HepG2 (cell line): Measurements from ENCODE around the gene PDE4D. TPM values are rescaled to one million over a fixed set of nuclear protein-coding genes. Genes with fewer than 3 reads are reported as not detected.

Source experiments
- ATAC-seq: fragments of 200-7000 bp; cut with Tn5 transposase; 3 replicates; pipeline ENCODE4 v1.9.1; 2020; ENCODE audit warnings: mild to moderate bottlenecking, moderate library complexity
- BruUV-seq: library from RNA; stranded (reverse); fragments of 400-500 nt; replicated peaks from 2 replicates; lab custom pipeline; 2021; lab: Mats Ljungman, UMichigan
- CTCF ChIA-PET: fragments of 300-600 bp; formaldehyde crosslinking; extraction: SDS; loops from one replicate; lab custom pipeline; 2021; ENCODE audit warnings: low total read pairs, inconsistent platforms, low intra/inter-chr PET ratio; lab: Yijun Ruan, JAX
- POLR2A ChIA-PET: fragments of 350-600 bp; sonication (Branson Sonifier 250); formaldehyde crosslinking; loops from one replicate; lab custom pipeline; 2020; ENCODE audit warnings: antibody characterized with exemption, inconsistent platforms; lab: Yijun Ruan, JAX
- DNase-seq: peaks from one replicate; pipeline ENCODE4 v3.0.0-alpha.2; 2015; ENCODE audit warnings: low spot score
- FAIRE-seq: peaks from 3 replicates; lab custom pipeline; 2011; peaks lifted over from hg19 to GRCh38; lab: Jason Lieb, UNC
- H2AFZ ChIP-seq: one replicate; pipeline ENCODE4 v1.6.1; 2011; ENCODE audit warnings: low read length, inconsistent platforms
- H3K27ac ChIP-seq: fragments of 300-600 bp; 3 replicates; pipeline ENCODE4 v1.8.0; 2011; ENCODE audit warnings: mixed run types, mild to moderate bottlenecking, mixed read lengths, low read length, inconsistent platforms; ENCODE audit not compliant: insufficient read depth; ENCODE audit errors: extremely low read length
- H3K27me3 ChIP-seq, 2 experiments: fragments of 200-600 bp in 1 of 2; 2 replicates in 1 of 2; 3 replicates in 1 of 2; pipeline versions ENCODE4 v1.6.0 to v1.8.0; 2011; ENCODE audit warnings: low read length in 2 of 2, mild to moderate bottlenecking in 2 of 2, moderate library complexity in 2 of 2, inconsistent platforms in 1 of 2; ENCODE audit not compliant: insufficient read depth in 2 of 2, control insufficient read depth in 1 of 2
- H3K36me3 ChIP-seq, 2 experiments: fragments of 200-600 bp in 1 of 2; replicated peaks in 1 of 2; 2 replicates in 1 of 2; 3 replicates in 1 of 2; pipeline versions ENCODE4 v1.5.1 to v1.8.0; 2011; ENCODE audit warnings: low read length in 2 of 2, inconsistent platforms in 1 of 2; ENCODE audit not compliant: insufficient read depth in 2 of 2, control insufficient read depth in 1 of 2
- H3K4me1 ChIP-seq: 2 replicates; pipeline ENCODE4 v1.5.1; 2012; ENCODE audit warnings: low read length, inconsistent platforms; ENCODE audit not compliant: insufficient read depth
- H3K4me2 ChIP-seq: 2 replicates; pipeline ENCODE4 v1.6.0; 2011; ENCODE audit warnings: low read depth, low read length, inconsistent platforms
- H3K4me3 ChIP-seq, 3 experiments: fragments of 200-600 bp in 1 of 3; sonication (generic), shearing (Covaris generic) in 1 of 3; replicated peaks in 1 of 3; 2 replicates each; pipeline ENCODE4 v1.5.1; 2011 to 2016; ENCODE audit warnings: low read length in 3 of 3, inconsistent platforms in 2 of 3, low read depth in 2 of 3, mild to moderate bottlenecking in 2 of 3, control low read depth in 1 of 3, mixed read lengths in 1 of 3; ENCODE audit not compliant: insufficient read depth in 1 of 3
- H3K79me2 ChIP-seq: one replicate; pipeline ENCODE4 v1.6.1; 2011; ENCODE audit warnings: low read length, inconsistent platforms; ENCODE audit not compliant: insufficient read depth
- H3K9ac ChIP-seq: 2 replicates; pipeline ENCODE4 v1.6.0; 2011; ENCODE audit warnings: mild to moderate bottlenecking, low read depth, low read length, inconsistent platforms; ENCODE audit not compliant: insufficient read depth
- H3K9me3 ChIP-seq: 2 replicates; pipeline ENCODE4 v1.5.1; 2012; ENCODE audit warnings: mild to moderate bottlenecking, low read length
- H4K20me1 ChIP-seq: 2 replicates; pipeline ENCODE4 v1.6.0; 2011; ENCODE audit warnings: inconsistent platforms, mild to moderate bottlenecking, low read length, moderate library complexity; ENCODE audit not compliant: insufficient read depth
- CAMTA2 ChIP-seq: sonication (generic); formaldehyde crosslinking; IDR thresholded peaks from 2 replicates; pipeline ENCODE4 v1.4.0; 2020; ENCODE audit warnings: mild to moderate bottlenecking, missing genetic modification reagents, borderline replicate concordance
- HNF4G ChIP-seq, 2 experiments: sonication (generic) in 1 of 2; formaldehyde crosslinking in 1 of 2; IDR thresholded peaks; 2 replicates each; pipeline versions ENCODE4 v1.4.0 to v1.6.1; 2011 to 2020; ENCODE audit warnings: borderline replicate concordance in 2 of 2, low read depth in 2 of 2, mild to moderate bottlenecking in 2 of 2, low read length in 1 of 2, missing genetic modification reagents in 1 of 2, moderate library complexity in 1 of 2
- RARG ChIP-seq: sonication (generic); formaldehyde crosslinking; IDR thresholded peaks from 2 replicates; pipeline ENCODE4 v1.4.0; 2020; ENCODE audit warnings: low read depth, mild to moderate bottlenecking, missing genetic modification reagents
- RBFOX2 ChIP-seq: fragments of 200-400 bp; formaldehyde crosslinking; IDR thresholded peaks from 2 replicates; pipeline ENCODE4 v1.6.1; 2017; ENCODE audit warnings: low read depth, mild to moderate bottlenecking, low read length
- ZNF790 ChIP-seq: sonication (generic); formaldehyde crosslinking; IDR thresholded peaks from 2 replicates; pipeline ENCODE4 v1.8.0; 2022; ENCODE audit warnings: missing genetic modification reagents, mild to moderate bottlenecking, borderline replicate concordance
- ZNF879 ChIP-seq: sonication (generic); formaldehyde crosslinking; IDR thresholded peaks from 2 replicates; pipeline ENCODE4 v1.8.1; 2023; ENCODE audit warnings: missing genetic modification reagents
- WGBS: methylation state at CpG from one replicate; pipeline ENCODE4 v1.1.6; 2017; ENCODE audit warnings: low lambda C conversion rate; 5-methylcytosine and 5-hydroxymethylcytosine counted together
- in situ Hi-C: cut with HindIII; loops from 2 replicates; pipeline ENCODE4 v1.10.0; 2017; ENCODE audit warnings: low pct_unique_long_range_greater_than_20kb; ENCODE audit not compliant: extremely low pct_ligation_motif_present
- intact Hi-C: fragments of 100-400 bp; cut with micrococcal nuclease; formaldehyde crosslinking; loops from one replicate; pipeline ENCODE4 v1.10.0; 2022; ENCODE audit not compliant: unreplicated experiment
- polyA plus RNA-seq, 8 experiments: library from polyadenylated mRNA; depleted of rRNA in 3 of 8; stranded (reverse) in 7 of 8; unstranded in 1 of 8; fragments of >200 nt; fragmentation: Illumina TruSeq in 4 of 8; extraction: Trizol in 4 of 8; gene quantifications; 2 replicates each; pipeline versions ENCODE4 v1.2.1 to v1.2.3, GENCODE V29; 2011 to 2016; ENCODE audit warnings: low read depth in 4 of 8, missing spikeins in 1 of 8, mixed read lengths in 1 of 8; ENCODE audit not compliant: insufficient read depth in 1 of 8
- total RNA-seq, 5 experiments: library from RNA; depleted of rRNA; stranded (reverse); fragments of >200 nt; fragmentation: Illumina TruSeq; extraction: Trizol; gene quantifications; 2 replicates each; pipeline ENCODE4 v1.2.3, GENCODE V29; 2016; ENCODE audit warnings: low read depth in 1 of 5
- TF ChIP-seq, protein P1 (sequence below): IDR thresholded peaks from 2 replicates; pipeline ENCODE4 v1.6.1; 2016
- TF ChIP-seq, protein P2 (sequence below): sonication (generic); formaldehyde crosslinking; IDR thresholded peaks from 2 replicates; pipeline ENCODE4 v1.5.0; 2020; ENCODE audit warnings: mild to moderate bottlenecking, missing genetic modification reagents, moderate library complexity
- TF ChIP-seq, protein P3 (sequence below), 2 experiments: fragments of 450-650 bp in 1 of 2; sonication (generic) in 1 of 2; formaldehyde crosslinking in 1 of 2; IDR thresholded peaks; 2 replicates each; pipeline versions ENCODE4 v1.6.1 to v1.8.0; 2016 to 2022; ENCODE audit warnings: antibody characterized with exemption in 1 of 2, mild to moderate bottlenecking in 1 of 2, missing genetic modification reagents in 1 of 2

PDE4D gene
- total and polyA plus RNA-seq, 2 of the 13 experiments (the other 11 are each of a cell fraction or from before 2014, with no cell fraction given) = 7.0 to 12.2 TPM

DNA sequence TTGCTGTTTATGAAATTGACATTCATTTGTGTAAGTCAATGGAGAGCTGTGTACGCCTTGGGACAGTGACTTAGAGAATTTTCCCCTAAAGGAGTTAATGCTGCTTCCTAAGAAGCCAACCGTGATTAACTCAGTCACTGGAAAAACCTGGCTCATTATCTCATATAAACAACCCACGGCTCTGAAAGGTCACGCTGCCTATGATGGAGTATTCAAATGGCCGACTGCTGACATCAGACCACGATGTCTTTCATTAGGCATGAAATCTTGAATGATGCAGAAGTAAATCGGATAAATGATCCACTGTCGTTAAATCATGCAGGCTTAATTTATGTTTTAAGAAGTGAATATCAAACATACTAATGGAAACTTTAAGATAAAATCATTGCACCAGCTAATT, 706.9 kb downstream of the PDE4D start (continued):
- TF ChIP-seq CAMTA2 (no peak), HNF4G (IDR thresholded peaks at IDR 0.05; ENCODE audit: borderline replicate concordance, low read depth, low read length) (no peak), HNF4G (CRISPR knock-in tag; IDR thresholded peaks at IDR 0.05; ENCODE audit: borderline replicate concordance, low read depth) (no peak), ZNF879 (no peak), RARG (no peak), ZNF790 (CRISPR knock-in tag) (no peak), RBFOX2 (no peak)
- TF ChIP-seq, protein P1, sequence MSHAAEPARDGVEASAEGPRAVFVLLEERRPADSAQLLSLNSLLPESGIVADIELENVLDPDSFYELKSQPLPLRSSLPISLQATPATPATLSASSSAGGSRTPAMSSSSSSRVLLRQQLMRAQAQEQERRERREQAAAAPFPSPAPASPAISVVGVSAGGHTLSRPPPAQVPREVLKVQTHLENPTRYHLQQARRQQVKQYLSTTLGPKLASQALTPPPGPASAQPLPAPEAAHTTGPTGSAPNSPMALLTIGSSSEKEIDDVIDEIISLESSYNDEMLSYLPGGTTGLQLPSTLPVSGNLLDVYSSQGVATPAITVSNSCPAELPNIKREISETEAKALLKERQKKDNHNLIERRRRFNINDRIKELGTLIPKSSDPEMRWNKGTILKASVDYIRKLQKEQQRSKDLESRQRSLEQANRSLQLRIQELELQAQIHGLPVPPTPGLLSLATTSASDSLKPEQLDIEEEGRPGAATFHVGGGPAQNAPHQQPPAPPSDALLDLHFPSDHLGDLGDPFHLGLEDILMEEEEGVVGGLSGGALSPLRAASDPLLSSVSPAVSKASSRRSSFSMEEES (CRISPR knock-in tag) = no peak
- TF ChIP-seq, protein P2, sequence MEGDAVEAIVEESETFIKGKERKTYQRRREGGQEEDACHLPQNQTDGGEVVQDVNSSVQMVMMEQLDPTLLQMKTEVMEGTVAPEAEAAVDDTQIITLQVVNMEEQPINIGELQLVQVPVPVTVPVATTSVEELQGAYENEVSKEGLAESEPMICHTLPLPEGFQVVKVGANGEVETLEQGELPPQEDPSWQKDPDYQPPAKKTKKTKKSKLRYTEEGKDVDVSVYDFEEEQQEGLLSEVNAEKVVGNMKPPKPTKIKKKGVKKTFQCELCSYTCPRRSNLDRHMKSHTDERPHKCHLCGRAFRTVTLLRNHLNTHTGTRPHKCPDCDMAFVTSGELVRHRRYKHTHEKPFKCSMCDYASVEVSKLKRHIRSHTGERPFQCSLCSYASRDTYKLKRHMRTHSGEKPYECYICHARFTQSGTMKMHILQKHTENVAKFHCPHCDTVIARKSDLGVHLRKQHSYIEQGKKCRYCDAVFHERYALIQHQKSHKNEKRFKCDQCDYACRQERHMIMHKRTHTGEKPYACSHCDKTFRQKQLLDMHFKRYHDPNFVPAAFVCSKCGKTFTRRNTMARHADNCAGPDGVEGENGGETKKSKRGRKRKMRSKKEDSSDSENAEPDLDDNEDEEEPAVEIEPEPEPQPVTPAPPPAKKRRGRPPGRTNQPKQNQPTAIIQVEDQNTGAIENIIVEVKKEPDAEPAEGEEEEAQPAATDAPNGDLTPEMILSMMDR (CRISPR knock-in tag) = no peak

DNA sequence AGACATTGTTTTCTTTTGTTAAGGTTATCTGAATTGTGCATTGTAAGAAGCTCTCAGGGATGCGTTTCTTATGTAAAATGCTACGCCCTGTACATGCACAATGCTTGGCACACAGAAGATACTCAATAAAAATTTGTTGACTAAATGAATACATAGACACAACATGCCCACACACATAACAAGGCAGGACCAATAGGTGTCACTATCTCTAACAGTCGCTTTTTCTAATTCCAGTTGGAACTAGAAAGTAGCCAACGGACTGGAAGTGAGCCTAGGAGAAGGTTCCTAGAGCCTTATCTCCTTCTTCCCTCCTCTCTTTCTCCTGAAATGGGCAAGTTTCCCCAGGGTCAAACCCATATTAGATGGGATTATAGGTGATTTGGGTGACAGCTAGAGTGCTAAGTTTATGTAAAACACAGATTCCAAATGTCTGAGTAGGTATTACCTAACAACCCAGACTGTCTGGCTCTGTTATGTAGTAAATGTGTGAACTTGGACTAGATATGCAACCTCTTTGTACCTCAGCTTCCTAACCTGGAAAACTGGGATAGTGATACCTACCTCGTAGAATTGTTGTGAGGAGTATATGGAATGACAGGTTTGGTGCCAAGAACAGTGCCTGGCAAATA, 707.7 kb downstream of the PDE4D start:
- DNase-seq = no peak
- H3K27ac ChIP-seq = no peak overlapping the region
- ATAC-seq = no peak
- no peak overlapping the region for H3K4me2 ChIP-seq
- in situ Hi-C loops (no loop called here), intact Hi-C loops (loop anchor here (5.0 to 10.0 kb wide), 2 partner anchors 491 to 1399 kb away; no protein-coding TSS in a partner anchor)
- ChIA-PET POLR2A (no interaction called here), CTCF (no interaction called here)
- H3K27me3 ChIP-seq = no peaks in the 10 kb centered on the region
- H3K4me1 ChIP-seq = no peaks in the 10 kb centered on the region; the same call in 1 of the 2 replicates
- H3K4me3 ChIP-seq = no peak overlapping the region
- WGBS = 77% methylated on average over 5 of the region's 5 CpGs
- no peaks in the 10 kb centered on the region for H4K20me1 ChIP-seq
- H3K9me3 ChIP-seq = no peaks in the 10 kb centered on the region
- no peak overlapping the region for H3K9ac ChIP-seq
- FAIRE-seq = no peak
- H2AFZ ChIP-seq = no peak overlapping the region
- BruUV-seq = no TSS peak
- H3K79me2 ChIP-seq = no peaks in the 10 kb centered on the region
- H3K36me3 ChIP-seq = no peaks in the 10 kb centered on the region; a peak in 1 of 5 replicates
- TF ChIP-seq, protein P3, sequence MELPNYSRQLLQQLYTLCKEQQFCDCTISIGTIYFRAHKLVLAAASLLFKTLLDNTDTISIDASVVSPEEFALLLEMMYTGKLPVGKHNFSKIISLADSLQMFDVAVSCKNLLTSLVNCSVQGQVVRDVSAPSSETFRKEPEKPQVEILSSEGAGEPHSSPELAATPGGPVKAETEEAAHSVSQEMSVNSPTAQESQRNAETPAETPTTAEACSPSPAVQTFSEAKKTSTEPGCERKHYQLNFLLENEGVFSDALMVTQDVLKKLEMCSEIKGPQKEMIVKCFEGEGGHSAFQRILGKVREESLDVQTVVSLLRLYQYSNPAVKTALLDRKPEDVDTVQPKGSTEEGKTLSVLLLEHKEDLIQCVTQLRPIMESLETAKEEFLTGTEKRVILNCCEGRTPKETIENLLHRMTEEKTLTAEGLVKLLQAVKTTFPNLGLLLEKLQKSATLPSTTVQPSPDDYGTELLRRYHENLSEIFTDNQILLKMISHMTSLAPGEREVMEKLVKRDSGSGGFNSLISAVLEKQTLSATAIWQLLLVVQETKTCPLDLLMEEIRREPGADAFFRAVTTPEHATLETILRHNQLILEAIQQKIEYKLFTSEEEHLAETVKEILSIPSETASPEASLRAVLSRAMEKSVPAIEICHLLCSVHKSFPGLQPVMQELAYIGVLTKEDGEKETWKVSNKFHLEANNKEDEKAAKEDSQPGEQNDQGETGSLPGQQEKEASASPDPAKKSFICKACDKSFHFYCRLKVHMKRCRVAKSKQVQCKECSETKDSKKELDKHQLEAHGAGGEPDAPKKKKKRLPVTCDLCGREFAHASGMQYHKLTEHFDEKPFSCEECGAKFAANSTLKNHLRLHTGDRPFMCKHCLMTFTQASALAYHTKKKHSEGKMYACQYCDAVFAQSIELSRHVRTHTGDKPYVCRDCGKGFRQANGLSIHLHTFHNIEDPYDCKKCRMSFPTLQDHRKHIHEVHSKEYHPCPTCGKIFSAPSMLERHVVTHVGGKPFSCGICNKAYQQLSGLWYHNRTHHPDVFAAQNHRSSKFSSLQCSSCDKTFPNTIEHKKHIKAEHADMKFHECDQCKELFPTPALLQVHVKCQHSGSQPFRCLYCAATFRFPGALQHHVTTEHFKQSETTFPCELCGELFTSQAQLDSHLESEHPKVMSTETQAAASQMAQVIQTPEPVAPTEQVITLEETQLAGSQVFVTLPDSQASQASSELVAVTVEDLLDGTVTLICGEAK (IDR thresholded peaks at IDR 0.05) = no peak
- TF ChIP-seq, protein P3 (CRISPR knock-in tag; IDR thresholded peaks at IDR 0.05) = no peak
